Measurements from ENCODE around the gene ERAP2. TPM values are rescaled to one million over a fixed set of nuclear protein-coding genes. Genes with fewer than 3 reads are reported as not detected.

The ERAP2 gene
- total RNA-seq, 2 donors from 2014 or later, result 5.5 to 5.9 TPM

DNA sequence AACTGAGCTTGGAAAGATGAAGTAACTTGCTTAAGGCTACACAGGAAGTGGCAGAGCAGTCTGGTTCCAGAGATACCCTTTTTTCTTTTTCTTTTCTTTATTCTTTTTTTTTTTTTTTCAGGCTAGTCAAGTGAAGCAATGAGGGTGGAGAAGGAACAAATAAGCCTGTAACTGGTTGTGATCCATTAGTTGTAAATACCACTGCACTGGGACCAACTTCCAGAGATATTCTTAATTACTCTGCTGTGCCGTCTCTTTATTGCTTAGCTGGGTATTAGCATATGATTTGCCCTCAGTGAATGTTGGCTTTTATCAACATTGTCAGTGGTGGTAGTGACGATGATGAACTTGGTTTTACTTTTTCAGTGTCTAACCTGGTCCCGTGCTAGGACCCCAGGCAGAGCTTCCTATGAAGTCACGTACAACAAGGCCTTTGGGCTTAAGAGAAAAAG, 86.3 kb downstream of the ERAP2 start:
- no peaks in the 10 kb centered on the region for H3K36me3 ChIP-seq
- TF ChIP-seq, protein P1, sequence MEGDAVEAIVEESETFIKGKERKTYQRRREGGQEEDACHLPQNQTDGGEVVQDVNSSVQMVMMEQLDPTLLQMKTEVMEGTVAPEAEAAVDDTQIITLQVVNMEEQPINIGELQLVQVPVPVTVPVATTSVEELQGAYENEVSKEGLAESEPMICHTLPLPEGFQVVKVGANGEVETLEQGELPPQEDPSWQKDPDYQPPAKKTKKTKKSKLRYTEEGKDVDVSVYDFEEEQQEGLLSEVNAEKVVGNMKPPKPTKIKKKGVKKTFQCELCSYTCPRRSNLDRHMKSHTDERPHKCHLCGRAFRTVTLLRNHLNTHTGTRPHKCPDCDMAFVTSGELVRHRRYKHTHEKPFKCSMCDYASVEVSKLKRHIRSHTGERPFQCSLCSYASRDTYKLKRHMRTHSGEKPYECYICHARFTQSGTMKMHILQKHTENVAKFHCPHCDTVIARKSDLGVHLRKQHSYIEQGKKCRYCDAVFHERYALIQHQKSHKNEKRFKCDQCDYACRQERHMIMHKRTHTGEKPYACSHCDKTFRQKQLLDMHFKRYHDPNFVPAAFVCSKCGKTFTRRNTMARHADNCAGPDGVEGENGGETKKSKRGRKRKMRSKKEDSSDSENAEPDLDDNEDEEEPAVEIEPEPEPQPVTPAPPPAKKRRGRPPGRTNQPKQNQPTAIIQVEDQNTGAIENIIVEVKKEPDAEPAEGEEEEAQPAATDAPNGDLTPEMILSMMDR (IDR thresholded peaks at IDR 0.05), result no peak
- H3K27ac ChIP-seq, result peak overlapping the region; percentile 54 to 60
- no peak for DNase-seq (ENCODE audit: low spot score)
- H3K27me3 ChIP-seq, result no peaks in the 10 kb centered on the region
- H3K4me3 ChIP-seq, result no peak overlapping the region
- peaks cover 0 to 35% of the 10 kb centered on the region in 2 donors for H3K4me1 ChIP-seq
- H3K9me3 ChIP-seq, result no peaks in the 10 kb centered on the region

GRCh38 chr5:96963267-96963666, 87.0 kb downstream of the ERAP2 start:
- H3K36me3 ChIP-seq, result no peaks in the 10 kb centered on the region
- H3K27me3 ChIP-seq, result no peaks in the 10 kb centered on the region
- H3K4me1 ChIP-seq, result peaks cover 0 to 42% of the 10 kb centered on the region in 2 donors
- no peaks in the 10 kb centered on the region for H3K9me3 ChIP-seq
- TF ChIP-seq, protein P1 (IDR thresholded peaks at IDR 0.05), result no peak
- peak; percentile 88 for DNase-seq (ENCODE audit: low spot score)
- no peak overlapping the region for H3K4me3 ChIP-seq
- H3K27ac ChIP-seq, result peak overlapping the region; percentile 54 to 60

- no peak for DNase-seq (ENCODE audit: low spot score)
- no peaks in the 10 kb centered on the region for H3K9me3 ChIP-seq
- TF ChIP-seq, protein P1 (IDR thresholded peaks at IDR 0.05), result no peak
- H3K27me3 ChIP-seq, result no peaks in the 10 kb centered on the region
- peaks cover 0 to 55% of the 10 kb centered on the region in 2 donors for H3K4me1 ChIP-seq
- peak overlapping the region; percentile 4 to 69 for H3K27ac ChIP-seq
- no peak overlapping the region for H3K4me3 ChIP-seq
- no peaks in the 10 kb centered on the region for H3K36me3 ChIP-seq
Observed at GRCh38 chr5:96966801-96967200, 90.5 kb downstream of the ERAP2 start.

GRCh38 chr5:96967400-96967799, 91.1 kb downstream of the ERAP2 start:
- peaks cover 0 to 54% of the 10 kb centered on the region in 2 donors for H3K4me1 ChIP-seq
- H3K27ac ChIP-seq, result peak overlapping the region; percentile 4 to 69
- H3K36me3 ChIP-seq, result no peaks in the 10 kb centered on the region
- no peak for DNase-seq (ENCODE audit: low spot score)
- TF ChIP-seq, protein P1 (IDR thresholded peaks at IDR 0.05), result no peak
- no peak overlapping the region for H3K4me3 ChIP-seq
- H3K27me3 ChIP-seq, result no peaks in the 10 kb centered on the region
- H3K9me3 ChIP-seq, result no peaks in the 10 kb centered on the region

DNA sequence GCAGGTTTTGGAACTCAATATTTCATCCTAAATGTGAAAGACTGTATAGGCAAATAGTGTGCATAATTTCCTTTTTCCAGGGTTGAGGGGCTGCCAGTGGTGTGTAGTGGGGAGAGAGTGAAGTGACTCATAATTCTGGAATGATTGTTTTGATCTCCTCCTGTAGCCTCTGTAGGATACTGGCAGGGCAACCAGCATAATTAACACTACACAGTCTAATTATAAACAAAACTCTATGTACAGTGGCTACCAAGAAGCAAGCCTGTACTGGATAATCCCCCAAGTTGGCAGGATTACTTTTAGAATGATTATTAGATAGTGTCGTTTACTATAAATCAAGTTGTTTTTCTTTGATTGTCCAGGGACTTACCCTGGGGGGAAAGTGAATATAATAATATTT, 91.8 kb downstream of the ERAP2 start:
- Histone ChIP-seq H3K27ac (peak overlapping the region; percentile 56 to 69), H3K27me3 (no peaks in the 10 kb centered on the region), H3K36me3 (no peaks in the 10 kb centered on the region), H3K4me3 (no peak overlapping the region), H3K4me1 (peaks cover 0 to 54% of the 10 kb centered on the region in 2 donors), H3K9me3 (no peaks in the 10 kb centered on the region)
- TF ChIP-seq, protein P1 (IDR thresholded peaks at IDR 0.05), result no peak
- DNase-seq (ENCODE audit: low spot score), result no peak

DNA sequence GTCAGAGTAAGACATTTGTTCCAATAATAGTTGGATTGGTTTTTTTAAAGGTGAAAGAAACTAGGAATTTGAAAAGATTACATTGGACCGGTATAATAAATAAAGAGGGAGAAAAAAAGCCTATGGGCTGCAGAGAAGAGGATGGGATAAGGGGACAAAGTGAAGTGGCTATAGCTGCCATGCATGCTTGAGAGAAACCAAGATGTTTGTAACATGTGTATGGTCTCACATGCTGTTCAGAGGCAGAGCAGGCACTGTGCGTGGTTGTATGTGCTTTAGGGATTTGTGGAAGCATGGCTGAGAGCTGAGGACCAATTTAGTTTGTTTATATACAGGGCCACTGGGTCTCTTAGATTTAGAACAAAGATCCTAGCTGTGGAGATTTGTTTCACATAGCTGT, 92.3 kb downstream of the ERAP2 start:
- no peak for DNase-seq (ENCODE audit: low spot score)
- H3K27me3 ChIP-seq, result no peaks in the 10 kb centered on the region
- no peaks in the 10 kb centered on the region for H3K9me3 ChIP-seq
- peaks cover 0 to 52% of the 10 kb centered on the region in 2 donors for H3K4me1 ChIP-seq
- peak overlapping the region; percentile 56 to 69 for H3K27ac ChIP-seq
- TF ChIP-seq, protein P1 (IDR thresholded peaks at IDR 0.05), result no peak
- no peak overlapping the region for H3K4me3 ChIP-seq
- no peaks in the 10 kb centered on the region for H3K36me3 ChIP-seq

All from right atrium auricular region (tissue), 2 donors.